H1 (cell line): ENCODE data around the gene URB2. TPM values are rescaled to one million over a fixed set of nuclear protein-coding genes. Genes with fewer than 3 reads are reported as not detected.

ENCODE experiments used
- GABPA ChIP-seq: IDR thresholded peaks from 2 replicates; pipeline ENCODE4 v1.6.1; 2011; ENCODE audit warnings: mild to moderate bottlenecking, low read length, moderate library complexity, borderline replicate concordance; ENCODE audit not compliant: insufficient read depth
- SIN3A ChIP-seq, 2 experiments: IDR thresholded peaks in 1 of 2; conservative IDR thresholded peaks in 1 of 2; 2 replicates each; pipeline ENCODE4 v1.6.1; 2011 to 2012; ENCODE audit warnings: low read length in 2 of 2, improper control_type of control experiment in 1 of 2, low read depth in 1 of 2, mild to moderate bottlenecking in 1 of 2
- SRF ChIP-seq: IDR thresholded peaks from 2 replicates; pipeline ENCODE4 v1.6.1; 2011; ENCODE audit warnings: mild to moderate bottlenecking, low read depth, low read length, moderate library complexity
- polyA plus RNA-seq, 7 experiments: library from polyadenylated mRNA; depleted of rRNA in 3 of 7; stranded (reverse) in 5 of 7; unstranded in 2 of 7; fragments of >200 nt in 5 of 7; fragments of 200-250 nt in 2 of 7; gene quantifications; 1 replicate in 5 of 7; 2 replicates in 1 of 7; 4 replicates in 1 of 7; pipeline versions ENCODE4 v1.2.1 to v1.2.3, GENCODE V29; 2011 to 2013; ENCODE audit warnings: missing spikeins in 2 of 7, mixed read lengths in 2 of 7
- total RNA-seq: library from RNA; stranded (reverse); fragmentation: NEBNext Ultra II Directional; extraction: Animal tissue kit (Norgen Biotek cat#: 25700); gene quantifications from 2 replicates; pipeline ENCODE4 v1.2.1, GENCODE V29; 2021
- TF ChIP-seq, protein P1 (sequence below): IDR thresholded peaks from 2 replicates; pipeline ENCODE4 v1.6.1; 2011; ENCODE audit warnings: low read depth, mild to moderate bottlenecking, low read length; ENCODE audit not compliant: insufficient read depth

URB2 gene
- total and polyA plus RNA-seq, 2 of the 8 experiments (the other 6 are each of a cell fraction or from before 2014, with no cell fraction given) = 13.7 to 33.0 TPM

DNA sequence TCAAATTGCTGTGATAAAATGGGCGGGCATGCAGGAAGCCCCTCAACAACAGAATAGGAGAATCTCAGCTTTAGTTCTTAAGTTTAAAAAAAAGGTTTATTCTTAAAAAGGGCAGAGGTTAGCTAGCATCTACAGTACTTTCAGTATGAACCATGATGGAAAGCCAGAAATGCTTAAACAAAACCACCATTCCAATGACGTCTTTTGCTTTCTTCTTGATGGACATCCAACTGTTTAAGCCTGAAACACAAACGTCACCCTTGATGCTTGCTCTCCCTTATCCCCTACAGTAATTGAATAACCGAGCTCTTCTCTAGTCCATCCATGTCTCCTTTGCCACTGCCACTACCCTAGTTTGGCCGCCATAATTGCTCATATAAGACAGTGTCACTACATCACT lies 25.8 kb upstream of the URB2 start (continued):
- TF ChIP-seq, protein P1, sequence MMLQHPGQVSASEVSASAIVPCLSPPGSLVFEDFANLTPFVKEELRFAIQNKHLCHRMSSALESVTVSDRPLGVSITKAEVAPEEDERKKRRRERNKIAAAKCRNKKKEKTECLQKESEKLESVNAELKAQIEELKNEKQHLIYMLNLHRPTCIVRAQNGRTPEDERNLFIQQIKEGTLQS = no peak
- TF ChIP-seq SIN3A (conservative IDR thresholded peaks at IDR 0.05 in 1 of 2, IDR thresholded peaks at IDR 0.05 in 1 of 2; ENCODE audit: low read depth in 1 of 2, low read length in 2 of 2) (no peak), GABPA (no peak), SRF (no peak)
- TF ChIP-seq, all 59 proteins: peak for 0
